Central memory CD8-positive, alpha-beta T cell (primary cell): ENCODE measurements around the gene MGAT5B.

Experiments used
- ATAC-seq: fragments of 150-1000 bp; cut with Tn5 transposase; replicated peaks from 2 replicates; pipeline ENCODE4 v1.10.0; 2022; ENCODE audit warnings: mild to moderate bottlenecking, moderate FRiP score, moderate number of reproducible peaks; ENCODE audit not compliant: poor library complexity, severe bottlenecking; ENCODE audit errors: extremely low read depth
- DNase-seq, 2 donors: peaks; one replicate each; pipeline ENCODE4 v3.0.0; 2021; ENCODE audit warnings: low spot score in 2 of 2
- H3K27ac Mint-ChIP-seq: one replicate; pipeline ENCODE4 v1.8.0; 2022; ENCODE audit warnings: low read depth, mild to moderate bottlenecking, moderate library complexity, mixed read lengths
- H3K27me3 Mint-ChIP-seq: one replicate; pipeline ENCODE4 v1.8.0; 2022; ENCODE audit warnings: mixed read lengths
- H3K36me3 Mint-ChIP-seq: one replicate; pipeline ENCODE4 v1.8.0; 2022; ENCODE audit warnings: mild to moderate bottlenecking, moderate library complexity, mixed read lengths; ENCODE audit not compliant: insufficient read depth
- H3K4me1 Mint-ChIP-seq: one replicate; pipeline ENCODE4 v1.8.0; 2022; ENCODE audit warnings: mixed read lengths
- H3K4me3 Mint-ChIP-seq: one replicate; pipeline ENCODE4 v1.8.0; 2022; ENCODE audit warnings: mild to moderate bottlenecking, moderate library complexity, mixed read lengths
- H3K9me3 Mint-ChIP-seq: one replicate; pipeline ENCODE4 v1.8.0; 2022; ENCODE audit warnings: mixed read lengths

MGAT5B gene

DNA sequence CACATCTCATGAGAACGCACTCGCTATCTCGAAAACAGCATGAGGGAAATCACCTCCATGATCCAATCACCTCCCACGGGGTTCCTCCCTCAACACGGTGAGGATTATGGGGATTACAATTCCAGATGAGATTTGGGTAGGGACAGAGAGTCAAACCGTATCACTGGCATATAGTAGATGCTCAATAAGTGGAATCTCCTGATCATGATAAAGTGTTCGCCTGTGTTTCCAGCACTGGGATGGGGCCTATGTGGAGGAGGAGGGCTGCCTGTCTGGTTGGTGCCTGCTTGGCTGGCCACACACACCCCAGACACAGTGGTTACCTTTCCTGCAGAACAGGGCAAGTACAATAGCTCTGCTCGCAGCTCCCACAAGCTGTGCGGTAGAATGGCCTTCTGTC lies 6.1 kb upstream of the MGAT5B start:
- ATAC-seq (no peak), DNase-seq (no peak)
- no peaks in the 10 kb centered on the region for H3K36me3 Mint-ChIP-seq
- H3K9me3 Mint-ChIP-seq: no peaks in the 10 kb centered on the region
- H3K27ac Mint-ChIP-seq: no peak overlapping the region
- peaks cover 19% of the 10 kb centered on the region for H3K27me3 Mint-ChIP-seq
- no peaks in the 10 kb centered on the region for H3K4me1 Mint-ChIP-seq
- no peak overlapping the region for H3K4me3 Mint-ChIP-seq

- Mint-ChIP-seq H3K9me3 (no peaks in the 10 kb centered on the region), H3K4me1 (no peaks in the 10 kb centered on the region)
- ATAC-seq: no peak
Observed at GRCh38 chr17:76862494-76862893, 5.7 kb upstream of the MGAT5B start.

GRCh38 chr17:76864024-76864423 lies 4.2 kb upstream of the MGAT5B start:
- ATAC-seq: no peak
- H3K27me3 Mint-ChIP-seq: peaks cover 29% of the 10 kb centered on the region

More at GRCh38 chr17:76862494-76862893, 5.7 kb upstream of the MGAT5B start:
- no peaks in the 10 kb centered on the region for H3K36me3 Mint-ChIP-seq
- no peak overlapping the region for H3K4me3 Mint-ChIP-seq
- H3K27ac Mint-ChIP-seq: no peak overlapping the region
- no peak for DNase-seq
- H3K27me3 Mint-ChIP-seq: peaks cover 23% of the 10 kb centered on the region

GRCh38 chr17:76865174-76865573 lies 3.0 kb upstream of the MGAT5B start:
- no peak for ATAC-seq
- Mint-ChIP-seq H3K4me1 (no peaks in the 10 kb centered on the region), H3K27ac (no peak overlapping the region), H3K27me3 (peaks cover 29% of the 10 kb centered on the region), H3K36me3 (no peaks in the 10 kb centered on the region), H3K4me3 (no peak overlapping the region), H3K9me3 (no peaks in the 10 kb centered on the region)
- no peak for DNase-seq

More at GRCh38 chr17:76864024-76864423, 4.2 kb upstream of the MGAT5B start:
- H3K27ac Mint-ChIP-seq: no peak overlapping the region
- no peaks in the 10 kb centered on the region for H3K4me1 Mint-ChIP-seq
- no peaks in the 10 kb centered on the region for H3K36me3 Mint-ChIP-seq
- DNase-seq: no peak
- no peaks in the 10 kb centered on the region for H3K9me3 Mint-ChIP-seq
- no peak overlapping the region for H3K4me3 Mint-ChIP-seq

DNA sequence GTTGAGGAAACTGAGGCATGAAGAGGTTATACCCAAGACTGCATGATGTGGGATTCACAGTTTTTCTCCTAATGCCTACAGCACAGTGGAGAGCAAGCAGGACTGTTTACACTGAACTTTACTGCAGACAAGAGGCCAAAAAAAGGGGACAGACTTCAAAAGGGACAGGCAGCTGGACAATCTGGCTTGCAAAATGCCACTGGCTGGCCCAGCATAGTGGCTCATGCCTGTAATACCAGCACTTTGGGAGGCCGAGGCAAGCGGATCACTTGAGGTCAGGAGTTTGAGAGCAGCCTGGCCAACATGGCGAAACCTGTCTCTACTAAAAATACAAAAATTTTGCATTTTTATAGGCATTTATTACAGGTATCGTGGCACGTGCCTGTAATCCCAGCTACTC lies 2.0 kb upstream of the MGAT5B start:
- H3K36me3 Mint-ChIP-seq: no peaks in the 10 kb centered on the region
- H3K27ac Mint-ChIP-seq: no peak overlapping the region
- peaks cover 38% of the 10 kb centered on the region for H3K27me3 Mint-ChIP-seq
- ATAC-seq: no peak
- H3K9me3 Mint-ChIP-seq: no peaks in the 10 kb centered on the region
- H3K4me3 Mint-ChIP-seq: no peak overlapping the region
- DNase-seq: no peak
- H3K4me1 Mint-ChIP-seq: no peaks in the 10 kb centered on the region

GRCh38 chr17:76866774-76867577 lies 1.2 kb upstream of the MGAT5B start:
- no peak for DNase-seq
- Mint-ChIP-seq H3K27ac (no peak overlapping the region), H3K4me3 (peak overlapping the region; percentile 71)

GRCh38 chr17:76867578-76868175 lies 527 bp upstream of the MGAT5B start:
- H3K27ac Mint-ChIP-seq: no peak overlapping the region
- peaks cover 3% of the 10 kb centered on the region for H3K4me1 Mint-ChIP-seq
- peaks cover 47% of the 10 kb centered on the region for H3K27me3 Mint-ChIP-seq
- no peak for DNase-seq
- ATAC-seq: no peak
- H3K9me3 Mint-ChIP-seq: no peaks in the 10 kb centered on the region
- H3K36me3 Mint-ChIP-seq: no peaks in the 10 kb centered on the region
- peak overlapping the region; percentile 71 for H3K4me3 Mint-ChIP-seq

More at GRCh38 chr17:76866774-76867577, 1.2 kb upstream of the MGAT5B start:
- Mint-ChIP-seq H3K36me3 (no peaks in the 10 kb centered on the region), H3K9me3 (no peaks in the 10 kb centered on the region), H3K27me3 (peaks cover 43% of the 10 kb centered on the region), H3K4me1 (no peaks in the 10 kb centered on the region)
- ATAC-seq: no peak

DNA sequence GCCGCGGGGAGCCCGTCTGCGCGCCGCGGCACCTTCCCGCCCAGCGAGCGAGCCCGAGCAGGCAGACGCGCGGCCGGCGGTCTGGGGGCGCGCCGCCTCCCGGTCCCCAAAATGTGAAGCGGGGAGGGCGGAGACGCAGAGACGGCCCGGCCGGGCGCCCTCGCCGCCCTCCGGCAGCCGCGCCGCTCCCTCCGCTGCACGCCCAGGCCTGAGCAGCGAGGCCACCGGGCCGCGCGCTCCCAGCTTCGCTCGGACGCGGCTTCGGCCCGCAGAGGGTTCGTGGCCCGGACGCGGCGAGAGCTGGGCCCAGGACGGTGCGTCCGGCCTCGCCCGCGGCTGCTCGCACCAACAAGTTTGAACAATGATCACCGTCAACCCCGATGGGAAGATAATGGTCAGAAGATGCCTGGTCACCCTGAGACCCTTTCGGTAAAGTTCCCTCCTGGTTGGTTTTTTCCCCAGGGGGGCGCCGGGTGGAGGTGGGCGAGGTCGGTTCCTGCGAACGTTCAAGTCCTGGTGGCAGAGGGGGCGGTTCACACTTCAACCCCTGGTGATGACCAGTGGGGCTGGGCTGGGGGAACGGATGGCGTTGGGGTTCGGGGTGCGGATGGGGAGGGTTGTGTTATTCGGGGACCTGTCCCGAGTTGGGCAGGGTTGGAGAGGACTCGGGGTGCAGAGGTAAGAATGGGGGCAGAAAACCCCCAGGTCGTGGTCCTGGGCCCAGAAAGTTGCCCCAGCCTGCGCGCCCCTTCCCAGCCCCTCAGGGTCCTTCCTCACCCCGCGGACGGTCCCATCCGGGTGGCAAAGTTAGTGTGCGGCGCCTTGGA lies 678 bp downstream of the MGAT5B start:
- no peak overlapping the region for H3K27ac Mint-ChIP-seq
- no peaks in the 10 kb centered on the region for H3K36me3 Mint-ChIP-seq
- H3K4me1 Mint-ChIP-seq: peaks cover 5% of the 10 kb centered on the region
- H3K9me3 Mint-ChIP-seq: no peaks in the 10 kb centered on the region
- peaks cover 59% of the 10 kb centered on the region for H3K27me3 Mint-ChIP-seq
- DNase-seq (no peak), ATAC-seq (no peak)
- peak overlapping the region; percentile 20 for H3K4me3 Mint-ChIP-seq

- ATAC-seq (no peak), DNase-seq (no peak)
- no peaks in the 10 kb centered on the region for H3K36me3 Mint-ChIP-seq
Observed at GRCh38 chr17:76869496-76870376, 1.5 kb downstream of the MGAT5B start.

DNA sequence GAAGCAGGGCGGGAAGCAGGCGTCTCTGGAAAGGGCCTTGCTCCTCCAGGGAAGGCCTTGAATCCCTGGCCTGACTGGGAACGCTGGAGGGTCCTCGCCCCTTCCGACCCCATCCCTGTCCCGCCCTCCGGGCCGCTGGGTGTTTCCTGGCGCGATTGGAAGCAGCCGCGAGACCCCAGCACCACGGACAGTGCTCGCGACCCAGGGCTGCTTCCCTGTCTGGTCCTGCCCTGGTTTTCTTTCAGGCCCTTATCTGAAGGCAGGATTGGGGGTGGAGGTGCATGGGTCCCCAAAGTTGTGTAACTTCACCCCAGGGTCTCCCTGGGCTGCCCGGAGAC lies 2.1 kb downstream of the MGAT5B start:
- DNase-seq (no peak), ATAC-seq (no peak)
- Mint-ChIP-seq H3K9me3 (no peaks in the 10 kb centered on the region), H3K4me3 (peak overlapping the region; percentile 29), H3K36me3 (no peaks in the 10 kb centered on the region), H3K27me3 (peaks cover 64% of the 10 kb centered on the region), H3K4me1 (peaks cover 5% of the 10 kb centered on the region), H3K27ac (no peak overlapping the region)

More at GRCh38 chr17:76869496-76870376, 1.5 kb downstream of the MGAT5B start:
- Mint-ChIP-seq H3K27ac (no peak overlapping the region), H3K9me3 (no peaks in the 10 kb centered on the region), H3K4me1 (peaks cover 5% of the 10 kb centered on the region), H3K4me3 (peak overlapping the region; percentile 20), H3K27me3 (peaks cover 67% of the 10 kb centered on the region)

DNA sequence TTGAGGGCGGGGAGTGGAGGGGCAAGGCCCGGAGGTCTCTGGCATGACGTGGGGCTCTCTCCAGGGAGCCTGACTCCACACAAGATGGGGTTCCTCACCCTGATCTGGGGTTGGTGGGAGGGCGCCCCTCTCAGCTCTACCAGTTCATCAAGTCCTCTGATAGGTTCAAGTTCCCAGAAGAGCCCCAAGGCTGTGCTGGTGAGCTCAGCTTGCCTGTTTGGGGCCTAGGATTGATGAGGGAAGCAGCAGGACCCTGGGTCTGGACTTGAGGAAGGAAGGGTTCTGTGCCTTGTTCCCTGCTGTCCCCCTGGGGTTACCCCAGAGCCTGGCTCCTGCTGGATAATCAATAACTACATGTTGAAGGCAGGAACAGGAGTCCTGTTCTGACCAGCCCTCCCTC lies 3.5 kb downstream of the MGAT5B start:
- no peak for ATAC-seq
- Mint-ChIP-seq H3K27me3 (peaks cover 65% of the 10 kb centered on the region), H3K36me3 (no peaks in the 10 kb centered on the region), H3K9me3 (no peaks in the 10 kb centered on the region), H3K4me3 (peak overlapping the region; percentile 38), H3K27ac (no peak overlapping the region), H3K4me1 (peaks cover 5% of the 10 kb centered on the region)
- no peak for DNase-seq
